Neural cell (in vitro differentiated cells): Measurements from ENCODE around the gene VPS13C. TPM values are rescaled to one million over a fixed set of nuclear protein-coding genes. Genes with fewer than 3 reads are reported as not detected.

Experiments used
- H2AFZ ChIP-seq: fragments of 200-600, 300-800 bp; sonication (generic), shearing (Covaris generic); 2 replicates; pipeline ENCODE4 v1.6.0; 2014; ENCODE audit warnings: low read depth, mild to moderate bottlenecking, antibody characterized with exemption, low read length, moderate library complexity
- H3F3A ChIP-seq: fragments of 200-600 bp; shearing (Covaris generic); 2 replicates; pipeline ENCODE4 v1.6.1; 2016; ENCODE audit warnings: mild to moderate bottlenecking, moderate library complexity, mixed read lengths, antibody characterized with exemption, low read length; ENCODE audit not compliant: insufficient read depth, poor library complexity, severe bottlenecking
- H3K27ac ChIP-seq: fragments of 200-600, 300-800 bp; sonication (generic), shearing (Covaris generic); 2 replicates; pipeline ENCODE4 v1.5.1; 2014; ENCODE audit warnings: mild to moderate bottlenecking, low read length, moderate library complexity
- H3K27me3 ChIP-seq: fragments of 300-800, 200-600 bp; sonication (generic), shearing (Covaris generic); 2 replicates; pipeline ENCODE4 v1.6.0; 2014; ENCODE audit warnings: mild to moderate bottlenecking, low read depth, low read length, moderate library complexity; ENCODE audit not compliant: insufficient read depth
- H3K36me3 ChIP-seq: fragments of 300-800, 200-600 bp; sonication (generic), shearing (Covaris generic); 2 replicates; pipeline ENCODE4 v1.5.1; 2014; ENCODE audit warnings: mild to moderate bottlenecking, antibody characterized with exemption, low read length, moderate library complexity; ENCODE audit not compliant: insufficient read depth
- H3K4me2 ChIP-seq: fragments of 300-800, 200-600 bp; sonication (generic), shearing (Covaris generic); 2 replicates; pipeline ENCODE4 v1.6.0; 2014; ENCODE audit warnings: mild to moderate bottlenecking, low read length
- H3K4me3 ChIP-seq: fragments of 300-800, 200-600 bp; sonication (generic), shearing (Covaris generic); 2 replicates; pipeline ENCODE4 v1.5.1; 2014; ENCODE audit warnings: mild to moderate bottlenecking, low read length, moderate library complexity
- H3K79me2 ChIP-seq: fragments of 200-600 bp; shearing (Covaris generic); replicated peaks from 2 replicates; pipeline ENCODE4 v1.6.0; 2014; ENCODE audit warnings: mild to moderate bottlenecking, low read length, moderate library complexity; ENCODE audit not compliant: insufficient read depth
- H3K9ac ChIP-seq: fragments of 300-800, 200-600 bp; sonication (generic), shearing (Covaris generic); 2 replicates; pipeline ENCODE4 v1.6.1; 2016; ENCODE audit warnings: mild to moderate bottlenecking, low read length, mixed read lengths
- H3K9me2 ChIP-seq: fragments of 200-600 bp; shearing (Covaris generic); 2 replicates; pipeline ENCODE4 v1.6.1; 2016; ENCODE audit warnings: mild to moderate bottlenecking, low read length, mixed read lengths; ENCODE audit not compliant: insufficient read depth
- H3K9me3 ChIP-seq: fragments of 200-600, 300-800 bp; sonication (generic), shearing (Covaris generic); 2 replicates; pipeline ENCODE4 v1.6.1; 2016; ENCODE audit warnings: mild to moderate bottlenecking, mixed run types, low read length, moderate library complexity, mixed read lengths
- H4K20me1 ChIP-seq: fragments of 200-600 bp; shearing (Covaris generic); 2 replicates; pipeline ENCODE4 v1.6.1; 2016; ENCODE audit warnings: mild to moderate bottlenecking, mixed run types; ENCODE audit not compliant: insufficient read depth
- CTCF ChIP-seq: fragments of 450-650 bp; IDR thresholded peaks from 2 replicates; pipeline ENCODE4 v1.5.1; 2014; ENCODE audit warnings: antibody characterized with exemption, mild to moderate bottlenecking, moderate library complexity; ENCODE audit not compliant: poor library complexity, severe bottlenecking
- EP300 ChIP-seq: fragments of 450-650 bp; conservative IDR thresholded peaks from 2 replicates; pipeline ENCODE4 v1.6.1; 2014; ENCODE audit warnings: antibody characterized with exemption, mild to moderate bottlenecking, moderate library complexity; ENCODE audit not compliant: poor library complexity, severe bottlenecking
- EZH2 ChIP-seq: fragments of 200-600, 300-800 bp; shearing (Covaris generic), sonication (generic); IDR thresholded peaks from 2 replicates; pipeline ENCODE4 v1.6.1; 2014; ENCODE audit warnings: antibody characterized with exemption, low read length, borderline replicate concordance, mild to moderate bottlenecking; ENCODE audit not compliant: insufficient read depth, poor library complexity, severe bottlenecking
- MXI1 ChIP-seq: fragments of 450-650 bp; conservative IDR thresholded peaks from 2 replicates; pipeline ENCODE4 v1.6.1; 2014; ENCODE audit warnings: antibody characterized with exemption, mild to moderate bottlenecking; ENCODE audit not compliant: poor library complexity, severe bottlenecking
- POLR2AphosphoS5 ChIP-seq: IDR thresholded peaks from 2 replicates; pipeline ENCODE4 v1.6.1; 2012
- RAD21 ChIP-seq: fragments of 450-650 bp; conservative IDR thresholded peaks from 2 replicates; pipeline ENCODE4 v1.6.1; 2014; ENCODE audit warnings: antibody characterized with exemption, mild to moderate bottlenecking, moderate library complexity
- REST ChIP-seq: IDR thresholded peaks from 2 replicates; pipeline ENCODE4 v1.6.1; 2012; ENCODE audit warnings: borderline replicate concordance
- SMC3 ChIP-seq: fragments of 450-650 bp; conservative IDR thresholded peaks from 2 replicates; pipeline ENCODE4 v1.6.1; 2014; ENCODE audit warnings: antibody characterized with exemption, mild to moderate bottlenecking, moderate library complexity; ENCODE audit not compliant: poor library complexity
- TAF1 ChIP-seq: IDR thresholded peaks from 2 replicates; pipeline ENCODE4 v1.6.1; 2012; ENCODE audit warnings: low read depth
- polyA plus RNA-seq: library from polyadenylated mRNA; depleted of rRNA; stranded (reverse); fragments of >200 nt; gene quantifications from 2 replicates; pipeline ENCODE4 v1.2.3, GENCODE V29; 2014

VPS13C gene
- polyA plus RNA-seq, 1 donor from 2014 or later: 92.6 TPM

DNA sequence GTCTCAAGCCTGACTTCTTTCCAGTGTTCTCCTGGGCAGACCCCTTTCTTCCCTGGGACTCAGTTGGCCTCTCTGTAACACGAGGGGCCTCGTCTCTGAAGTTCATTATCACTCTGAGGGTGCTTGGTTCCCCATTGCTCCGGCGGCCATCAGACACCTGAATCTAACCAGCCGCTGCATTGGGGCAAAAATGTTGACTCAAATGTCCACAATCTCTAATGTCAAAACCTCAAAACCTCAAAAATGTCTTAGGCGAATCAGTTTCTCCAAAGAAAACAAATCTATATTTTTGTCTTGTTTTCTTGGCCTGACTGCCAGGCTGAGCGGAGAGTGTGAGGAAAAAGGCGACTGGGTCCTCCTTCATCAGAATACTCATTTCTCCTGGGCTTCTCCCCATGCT is 220.7 kb downstream of the VPS13C start:
- H3K27me3 ChIP-seq: no peaks in the 10 kb centered on the region
- H3K27ac ChIP-seq: no peak overlapping the region
- TF ChIP-seq EZH2: no peak
- no peaks in the 10 kb centered on the region for H3K9me2 ChIP-seq
- H3K4me3 ChIP-seq: no peak overlapping the region
- no peaks in the 10 kb centered on the region for H3K9me3 ChIP-seq
- H4K20me1 ChIP-seq: no peaks in the 10 kb centered on the region
- H3K9ac ChIP-seq: no peak overlapping the region
- no peak overlapping the region for H3K4me2 ChIP-seq
- H3F3A ChIP-seq: no peaks in the 10 kb centered on the region
- no peak overlapping the region for H2AFZ ChIP-seq
- H3K79me2 ChIP-seq: no peaks in the 10 kb centered on the region
- no peaks in the 10 kb centered on the region for H3K36me3 ChIP-seq

GRCh38 chr15:61835496-61836106 is 224.6 kb downstream of the VPS13C start:
- Histone ChIP-seq H3K27ac (no peak overlapping the region), H3K9me2 (no peaks in the 10 kb centered on the region), H3K4me2 (no peak overlapping the region), H4K20me1 (no peaks in the 10 kb centered on the region), H3K9ac (no peak overlapping the region), H3K27me3 (no peaks in the 10 kb centered on the region), H3K9me3 (no peaks in the 10 kb centered on the region), H3K36me3 (no peaks in the 10 kb centered on the region), H3F3A (no peaks in the 10 kb centered on the region), H3K79me2 (no peaks in the 10 kb centered on the region), H3K4me3 (no peak overlapping the region), H2AFZ (no peak overlapping the region)
- peak; percentile 97 for TF ChIP-seq RAD21
- TF ChIP-seq EZH2: no peak
- TF ChIP-seq TAF1: no peak
- peak; percentile 94 for TF ChIP-seq SMC3
- no peak for TF ChIP-seq REST
- peak; percentile 96 for TF ChIP-seq CTCF
- no peak for TF ChIP-seq EP300
- TF ChIP-seq MXI1: no peak

DNA sequence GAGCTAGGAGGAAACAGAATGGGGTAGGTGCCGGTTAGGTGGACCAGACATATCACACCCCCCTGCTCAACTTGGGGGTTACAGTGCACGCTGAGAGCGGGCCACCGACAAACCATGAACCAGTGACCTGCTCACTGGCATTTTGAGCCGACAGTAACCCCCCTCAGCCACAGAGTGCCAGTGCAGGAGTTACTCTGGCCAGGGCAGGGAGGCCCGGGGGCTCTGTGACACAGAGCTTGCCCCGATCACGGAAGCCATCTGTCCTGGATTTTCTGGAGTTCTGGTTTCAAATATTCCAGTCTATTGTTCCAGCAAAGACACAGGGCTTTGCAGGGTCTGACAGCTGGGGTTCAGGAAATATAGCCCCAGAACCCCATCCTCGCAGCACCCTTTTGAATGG is 225.2 kb downstream of the VPS13C start:
- no peaks in the 10 kb centered on the region for H3F3A ChIP-seq
- no peak overlapping the region for H3K9ac ChIP-seq
- H2AFZ ChIP-seq: no peak overlapping the region
- H3K36me3 ChIP-seq: no peaks in the 10 kb centered on the region
- no peaks in the 10 kb centered on the region for H4K20me1 ChIP-seq
- no peak for TF ChIP-seq MXI1
- TF ChIP-seq TAF1: no peak
- no peak for TF ChIP-seq RAD21
- TF ChIP-seq POLR2AphosphoS5: no peak
- no peak for TF ChIP-seq EP300
- no peak for TF ChIP-seq SMC3
- H3K4me3 ChIP-seq: no peak overlapping the region
- H3K9me2 ChIP-seq: no peaks in the 10 kb centered on the region
- no peaks in the 10 kb centered on the region for H3K9me3 ChIP-seq
- no peaks in the 10 kb centered on the region for H3K79me2 ChIP-seq
- H3K27ac ChIP-seq: no peak overlapping the region
- no peaks in the 10 kb centered on the region for H3K27me3 ChIP-seq
- no peak overlapping the region for H3K4me2 ChIP-seq
